B cell (primary cell): Measurements from ENCODE around the gene TBK1. TPM values are rescaled to one million over a fixed set of nuclear protein-coding genes. Genes with fewer than 3 reads are reported as not detected.
"Not testable (repeated sequence)": the region's sequence is repeated elsewhere in the genome, so short reads cannot be mapped to it uniquely, and the experiment has no call there.

ENCODE experiments used
- ATAC-seq: fragments of 200-7000 bp; cut with Tn5 transposase; one replicate; pipeline ENCODE4 v1.10.0; 2021; ENCODE audit warnings: low read depth, mild to moderate bottlenecking, moderate number of reproducible peaks, moderate library complexity
- CTCF ChIA-PET: fragments of 350-600 bp; sonication (Branson Sonifier 250); formaldehyde crosslinking; loops from one replicate; lab custom pipeline; 2021; ENCODE audit warnings: antibody characterized with exemption, inconsistent platforms; lab: Charles Lee
- POLR2A ChIA-PET: fragments of 350-600 bp; sonication (Branson Sonifier 250); formaldehyde crosslinking; loops from one replicate; lab custom pipeline; 2021; ENCODE audit warnings: antibody characterized with exemption; lab: Charles Lee
- DNase-seq: peaks from one replicate; pipeline ENCODE4 v3.0.0; 2013
- H2AFZ ChIP-seq: 2 replicates; pipeline ENCODE4 v1.6.1; 2012; ENCODE audit warnings: mild to moderate bottlenecking, low read depth, low read length; ENCODE audit not compliant: insufficient read depth, poor library complexity, severe bottlenecking
- H3K27ac ChIP-seq, 2 donors: 1 replicate in 1 of 2; 2 replicates in 1 of 2; pipeline ENCODE4 v1.5.1; 2012 to 2013; ENCODE audit warnings: low read length in 2 of 2, mild to moderate bottlenecking in 2 of 2, moderate library complexity in 1 of 2
- H3K27me3 ChIP-seq, 4 experiments: fragments of 200-600 bp in 1 of 4; sonication (generic) in 1 of 4; replicated peaks in 1 of 4; 1 replicate in 2 of 4; 2 replicates in 2 of 4; pipeline versions ENCODE4 v1.6.1 to v1.7.0; 2013 to 2016; ENCODE audit warnings: low read length in 3 of 4, mild to moderate bottlenecking in 2 of 4, mixed read lengths in 1 of 4, moderate library complexity in 1 of 4; ENCODE audit not compliant: insufficient read depth in 4 of 4, control insufficient read depth in 3 of 4; ENCODE audit errors: control extremely low read depth in 1 of 4
- H3K36me3 ChIP-seq, 2 experiments: replicated peaks in 1 of 2; 1 replicate in 1 of 2; 2 replicates in 1 of 2; pipeline versions ENCODE4 v1.6.1 to v1.7.1; 2013; ENCODE audit warnings: low read length in 1 of 2; ENCODE audit not compliant: insufficient read depth in 2 of 2, control insufficient read depth in 1 of 2; ENCODE audit errors: control extremely low read depth in 1 of 2, extremely low read depth in 1 of 2
- H3K4me1 ChIP-seq, 2 donors: fragments of 200-600 bp in 1 of 2; sonication (generic) in 1 of 2; 1 replicate in 1 of 2; 2 replicates in 1 of 2; pipeline versions ENCODE4 v1.5.1 to v1.6.1; 2013 to 2017; ENCODE audit warnings: low read length in 2 of 2; ENCODE audit not compliant: control insufficient read depth in 2 of 2, insufficient read depth in 2 of 2
- H3K4me2 ChIP-seq: replicated peaks from 2 replicates; pipeline ENCODE3; 2012; ENCODE audit warnings: mild to moderate bottlenecking, low read depth, low read length; ENCODE audit not compliant: poor library complexity, severe bottlenecking
- H3K4me3 ChIP-seq, 5 experiments: fragments of 200-600 bp in 1 of 5; sonication (generic) in 1 of 5; 1 replicate in 3 of 5; 2 replicates in 2 of 5; pipeline versions ENCODE4 v1.5.1 to v1.7.0; 2011 to 2016; ENCODE audit warnings: low read length in 4 of 5, mild to moderate bottlenecking in 4 of 5, low read depth in 2 of 5, control low read depth in 1 of 5, moderate library complexity in 1 of 5; ENCODE audit not compliant: insufficient read depth in 1 of 5; ENCODE audit errors: control extremely low read depth in 1 of 5, extremely low read depth in 1 of 5
- H3K79me2 ChIP-seq: fragments of 200-600 bp; sonication (generic); one replicate; pipeline ENCODE4 v1.6.0; 2016; ENCODE audit warnings: low read length; ENCODE audit not compliant: control insufficient read depth, insufficient read depth
- H3K9ac ChIP-seq: fragments of 200-600 bp; sonication (generic); 2 replicates; pipeline ENCODE4 v1.6.1; 2017; ENCODE audit warnings: mild to moderate bottlenecking, low read length, moderate library complexity
- H3K9me3 ChIP-seq, 3 donors: one replicate each; pipeline versions ENCODE4 v1.6.1 to v1.7.1; 2013; ENCODE audit warnings: low read length in 2 of 3; ENCODE audit not compliant: control insufficient read depth in 2 of 3, insufficient read depth in 1 of 3; ENCODE audit errors: control extremely low read depth in 1 of 3
- H4K20me1 ChIP-seq: 2 replicates; pipeline ENCODE4 v1.6.0; 2012; ENCODE audit warnings: mild to moderate bottlenecking, low read length; ENCODE audit not compliant: insufficient read depth, control insufficient read depth, poor library complexity, severe bottlenecking
- H3K27ac Mint-ChIP-seq: one replicate; pipeline ENCODE4 v1.8.0; 2021; ENCODE audit warnings: mixed read lengths
- H3K27me3 Mint-ChIP-seq: one replicate; pipeline ENCODE4 v1.8.0; 2021; ENCODE audit warnings: mixed read lengths
- H3K4me1 Mint-ChIP-seq: one replicate; pipeline ENCODE4 v1.8.0; 2021; ENCODE audit warnings: mixed read lengths
- H3K4me3 Mint-ChIP-seq: one replicate; pipeline ENCODE4 v1.8.0; 2021; ENCODE audit warnings: mixed read lengths
- H3K9me3 Mint-ChIP-seq: one replicate; pipeline ENCODE4 v1.8.0; 2022; ENCODE audit warnings: mixed read lengths; ENCODE audit not compliant: insufficient read depth
- CTCF ChIP-seq: fragments of 200-600 bp; IDR thresholded peaks from one replicate; pipeline ENCODE4 v1.8.0; 2022; ENCODE audit warnings: antibody characterized with exemption, mild to moderate bottlenecking
- EZH2 ChIP-seq: IDR thresholded peaks from 2 replicates; pipeline ENCODE4 v1.6.1; 2012; ENCODE audit warnings: borderline replicate concordance, low read depth, mild to moderate bottlenecking, moderate library complexity, low read length; ENCODE audit not compliant: insufficient read depth, poor library complexity, severe bottlenecking
- WGBS: methylation state at CpG from one replicate; pipeline ENCODE4 v1.1.5; 2013; ENCODE audit warnings: missing lambda C conversion rate; ENCODE audit not compliant: insufficient coverage; 5-methylcytosine and 5-hydroxymethylcytosine counted together
- intact Hi-C: fragments of 100-400 bp; cut with micrococcal nuclease; formaldehyde crosslinking; loops from one replicate; pipeline ENCODE4 v1.10.0; 2022
- polyA plus RNA-seq: library from polyadenylated mRNA; depleted of rRNA; stranded (reverse); fragments of >200 nt; gene quantifications from 2 replicates; pipeline ENCODE4 v1.2.3, GENCODE V29; 2012
- total RNA-seq, 2 donors: library from RNA; stranded (reverse); fragments of 120-200 nt in 1 of 2; gene quantifications; 1 replicate in 1 of 2; 2 replicates in 1 of 2; pipeline versions ENCODE4 v1.2.3 to v1.2.4, GENCODE V29; 2013 to 2022

The TBK1 gene
- total and polyA plus RNA-seq, 2 donors (not counting 1 experiment from before 2014, with no cell fraction given), result 10.4 to 46.9 TPM

- Mint-ChIP-seq H3K27me3 (peaks cover 5% of the 10 kb centered on the region), H3K27ac (no peak overlapping the region), H3K9me3 (no peaks in the 10 kb centered on the region), H3K4me3 (no peak overlapping the region), H3K4me1 (no peaks in the 10 kb centered on the region)
- TF ChIP-seq CTCF, result no peak
- TF ChIP-seq EZH2, result no peak
- Histone ChIP-seq H2AFZ (no peak overlapping the region), H4K20me1 (no peaks in the 10 kb centered on the region), H3K4me1 (no peaks in the 10 kb centered on the region), H3K27ac (no peak overlapping the region), H3K4me2 (no peak overlapping the region), H3K9ac (no peak overlapping the region), H3K36me3 (no peaks in the 10 kb centered on the region), H3K27me3 (no peaks in the 10 kb centered on the region), H3K79me2 (no peaks in the 10 kb centered on the region), H3K4me3 (no peak overlapping the region), H3K9me3 (no peaks in the 10 kb centered on the region)
- WGBS, result 87% methylated on average over 3 of the region's 4 CpGs
- intact Hi-C loops, result no loop called here
- POLR2A ChIA-PET, result no interaction called here
- CTCF ChIA-PET, result interaction anchor here (0.7 to 1.8 kb wide), 2 partner anchors 10 to 27 kb away, joined by 3 to 6 read pairs; no protein-coding TSS in a partner anchor
- DNase-seq, result no peak
- ATAC-seq, result no peak
These were observed 70.9 kb downstream of the TBK1 start for GRCh38 chr12:64522807-64523206.

GRCh38 chr12:64523565-64524444 is 71.9 kb downstream of the TBK1 start:
- H3K9me3 ChIP-seq, H2AFZ ChIP-seq, H4K20me1 ChIP-seq, intact Hi-C loops, H3K27ac Mint-ChIP-seq, H3K4me3 ChIP-seq, DNase-seq, H3K4me1 Mint-ChIP-seq, H3K4me1 ChIP-seq, POLR2A ChIA-PET, H3K4me2 ChIP-seq, H3K27me3 ChIP-seq, H3K27me3 Mint-ChIP-seq, H3K4me3 Mint-ChIP-seq, H3K79me2 ChIP-seq, H3K9ac ChIP-seq, H3K27ac ChIP-seq, ATAC-seq, H3K36me3 ChIP-seq, H3K9me3 Mint-ChIP-seq: not testable (repeated sequence)
- CTCF ChIA-PET, result interaction anchor here (0.7 to 1.8 kb wide), 2 partner anchors 11 to 26 kb away, joined by 3 to 6 read pairs; no protein-coding TSS in a partner anchor
- WGBS, result 100% methylated on average over 3 of the region's 11 CpGs
